Heart left ventricle (tissue), 16 donors: Measurements from ENCODE around the gene ROBO1. TPM values are rescaled to one million over a fixed set of nuclear protein-coding genes. Genes with fewer than 3 reads are reported as not detected.
A peak's percentile ranks its signal among the peaks of the same experiment; 100 is the strongest.

Experiments used
- ATAC-seq, 4 donors: fragments of 200-7000 bp; cut with Tn5 transposase; one replicate each; pipeline ENCODE4 v1.9.1; 2020 to 2022; ENCODE audit warnings: moderate library complexity in 4 of 4, mild to moderate bottlenecking in 3 of 4, moderate number of reproducible peaks in 1 of 4
- DNase-seq, 5 donors: peaks; one replicate each; pipeline ENCODE4 v3.0.0-alpha.2; 2020
- H3K27ac ChIP-seq, 12 donors: fragments of 200-600 bp; sonication (generic) in 4 of 12; one replicate each; pipeline versions ENCODE4 v1.5.0 to v1.8.0; 2016 to 2022; ENCODE audit warnings: mild to moderate bottlenecking in 2 of 12
- H3K27me3 ChIP-seq, 9 donors: fragments of 200-600 bp; sonication (generic) in 2 of 9; one replicate each; pipeline versions ENCODE4 v1.5.1 to v1.8.0; 2016 to 2022; ENCODE audit warnings: mild to moderate bottlenecking in 3 of 9
- H3K36me3 ChIP-seq, 9 donors: fragments of 200-600 bp; sonication (generic) in 2 of 9; one replicate each; pipeline versions ENCODE4 v1.5.0 to v1.8.0; 2018 to 2022; ENCODE audit warnings: mild to moderate bottlenecking in 2 of 9
- H3K4me1 ChIP-seq, 12 donors: fragments of 200-600 bp; sonication (generic) in 4 of 12; one replicate each; pipeline versions ENCODE4 v1.5.0 to v1.8.0; 2016 to 2022; ENCODE audit warnings: mild to moderate bottlenecking in 3 of 12
- H3K4me3 ChIP-seq, 12 donors: fragments of 200-600 bp; sonication (generic) in 4 of 12; one replicate each; pipeline versions ENCODE4 v1.5.0 to v1.8.0; 2017 to 2022; ENCODE audit warnings: mild to moderate bottlenecking in 9 of 12, moderate library complexity in 4 of 12
- H3K9me3 ChIP-seq, 12 donors: fragments of 200-600 bp; sonication (generic) in 4 of 12; one replicate each; pipeline versions ENCODE4 v1.5.0 to v1.8.0; 2016 to 2022; ENCODE audit warnings: mild to moderate bottlenecking in 1 of 12
- POLR2A ChIP-seq, 2 donors: fragments of 450-650 bp; IDR thresholded peaks; one replicate each; pipeline ENCODE4 v1.6.1; 2017; ENCODE audit warnings: antibody characterized with exemption in 2 of 2, mild to moderate bottlenecking in 2 of 2, moderate library complexity in 2 of 2
- WGBS, 4 donors: extraction: QIAGEN DNeasy Blood & Tissue Kit in 2 of 4; methylation state at CpG; one replicate each; pipeline versions ENCODE4 v1.1.5 to v1.1.7; 2013 to 2018; 5-methylcytosine and 5-hydroxymethylcytosine counted together
- intact Hi-C, 10 donors: fragments of 100-400 bp; cut with DNase I; formaldehyde crosslinking; loops; one replicate each; pipeline versions ENCODE4 v1.11.1 to v1.14.2; 2022
- polyA plus RNA-seq, 2 donors: library from polyadenylated mRNA; stranded (reverse); fragments of 200-250 nt; gene quantifications; one replicate each; pipeline ENCODE4 v1.2.3, GENCODE V29; 2013
- total RNA-seq, 9 donors: library from RNA; depleted of rRNA in 2 of 9; stranded (reverse); fragments of >200 nt in 2 of 9; fragmentation: NEBNext Ultra II Directional in 3 of 9; extraction: Animal tissue kit (Norgen Biotek cat#: 25700) in 3 of 9; gene quantifications; one replicate each; pipeline versions ENCODE4 v1.1.0 to v1.2.4, GENCODE V29; 2016 to 2023
- TF ChIP-seq, protein P1 (sequence below), 12 donors: fragments of 200-600 bp; sonication (generic) in 4 of 12; IDR thresholded peaks; one replicate each; pipeline versions ENCODE4 v1.5.0 to v1.8.0; 2018 to 2022; ENCODE audit warnings: antibody characterized with exemption in 12 of 12, mild to moderate bottlenecking in 5 of 12
- donor health status: ischemic (EF 13 %, LVEDD 7.1; RV severe dilation, severe dysfunction).
- donor health status: healthy with polysubstance abuse.
- donor health status: DM: no; HTN: yes; CAD: no.
- donor health status: DM: no; HTN: no; CAD: no.
- donor health status: ischemic (EF 25% LVEDD 6.9; RV normal size, moderate dysfunction).
- donor health status: ischemic (EF 25% LVEDD 5.7; RV mildly dilated, moderate dysfunction).
- donor health status: healthy.
- donor health status: DM: yes; HTN: yes; CAD: no.
- donor health status: ischemic (EF 35%, LVEDD 5.7; RV mildly dilated, moderate dysfunction).
- donor health status: nonischemic (EF 11% LVEDD 7.7; RV severe dilation, severe dysfunction).
- donor health status: DM: yes; HTN: yes; CAD: no.
- donor health status: PGD.
- donor health status: ischemic (EF 29% LVEDD 5.4; RV normal size, mild dysfunction).
- donor health status: nonischemic (EF 23%, LVEDD 6.1; RV moderate dilation, normal function).

Gene ROBO1
- total and polyA plus RNA-seq, 11 donors = 1.4 to 14.8 (median 5.7) TPM

DNA sequence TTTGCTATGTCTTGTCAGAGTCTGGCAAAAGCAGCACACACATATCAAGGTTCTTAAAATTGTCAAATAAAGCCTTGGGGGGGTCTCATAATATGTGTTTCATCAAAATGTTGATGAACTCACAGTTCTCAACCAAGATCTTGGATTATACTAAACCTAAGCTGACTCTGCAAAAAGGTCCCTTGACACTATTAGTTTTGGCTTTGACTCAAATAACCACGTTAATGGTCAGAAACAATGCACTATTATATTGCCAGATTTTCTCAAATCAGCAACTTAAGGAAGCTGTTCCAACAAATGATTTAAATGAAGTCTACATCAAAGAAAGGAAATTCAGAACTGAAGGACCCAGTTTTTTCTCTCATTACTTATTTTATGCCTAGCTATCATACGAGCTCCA, 1063.9 kb downstream of the ROBO1 start:
- Histone ChIP-seq H3K9me3 (no peaks in the 10 kb centered on the region), H3K4me1 (peaks cover 0 to 6% (median 0%) of the 10 kb centered on the region in 12 donors), H3K4me3 (no peak overlapping the region), H3K36me3 (no peaks in the 10 kb centered on the region), H3K27ac (no peak overlapping the region), H3K27me3 (no peaks in the 10 kb centered on the region)
- intact Hi-C loops = no loop called here
- ATAC-seq (no peak), DNase-seq (no peak)
- WGBS, 4 donors = 51 to 55% (median 52%) methylated on average over 2 of the region's 2 CpGs
- TF ChIP-seq, protein P1, sequence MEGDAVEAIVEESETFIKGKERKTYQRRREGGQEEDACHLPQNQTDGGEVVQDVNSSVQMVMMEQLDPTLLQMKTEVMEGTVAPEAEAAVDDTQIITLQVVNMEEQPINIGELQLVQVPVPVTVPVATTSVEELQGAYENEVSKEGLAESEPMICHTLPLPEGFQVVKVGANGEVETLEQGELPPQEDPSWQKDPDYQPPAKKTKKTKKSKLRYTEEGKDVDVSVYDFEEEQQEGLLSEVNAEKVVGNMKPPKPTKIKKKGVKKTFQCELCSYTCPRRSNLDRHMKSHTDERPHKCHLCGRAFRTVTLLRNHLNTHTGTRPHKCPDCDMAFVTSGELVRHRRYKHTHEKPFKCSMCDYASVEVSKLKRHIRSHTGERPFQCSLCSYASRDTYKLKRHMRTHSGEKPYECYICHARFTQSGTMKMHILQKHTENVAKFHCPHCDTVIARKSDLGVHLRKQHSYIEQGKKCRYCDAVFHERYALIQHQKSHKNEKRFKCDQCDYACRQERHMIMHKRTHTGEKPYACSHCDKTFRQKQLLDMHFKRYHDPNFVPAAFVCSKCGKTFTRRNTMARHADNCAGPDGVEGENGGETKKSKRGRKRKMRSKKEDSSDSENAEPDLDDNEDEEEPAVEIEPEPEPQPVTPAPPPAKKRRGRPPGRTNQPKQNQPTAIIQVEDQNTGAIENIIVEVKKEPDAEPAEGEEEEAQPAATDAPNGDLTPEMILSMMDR (IDR thresholded peaks at IDR 0.05) = no peak
- TF ChIP-seq POLR2A (IDR thresholded peaks at IDR 0.05) = no peak

DNA sequence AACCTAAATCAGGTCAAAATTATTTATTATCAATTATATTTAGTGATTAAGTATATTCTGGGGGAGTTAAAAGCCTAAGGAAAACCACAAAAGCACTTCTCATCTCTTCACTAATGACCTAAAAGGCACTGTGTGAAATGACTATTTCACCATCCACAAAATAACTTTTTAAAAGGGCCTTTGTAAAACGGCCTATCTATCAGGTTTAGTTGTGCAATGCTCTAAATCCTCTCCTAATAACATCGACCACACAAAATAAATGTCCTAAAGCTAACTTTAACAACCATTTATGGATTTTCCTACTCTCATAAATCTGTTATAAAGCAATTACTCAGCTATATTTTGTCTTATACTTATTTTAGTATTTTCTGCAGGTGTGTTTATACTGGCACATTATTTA, 1066.3 kb downstream of the ROBO1 start:
- no peak overlapping the region for H3K4me3 ChIP-seq
- no peak for ATAC-seq
- WGBS, 4 donors = 72 to 79% (median 74%) methylated on average over 2 of the region's 2 CpGs

DNA sequence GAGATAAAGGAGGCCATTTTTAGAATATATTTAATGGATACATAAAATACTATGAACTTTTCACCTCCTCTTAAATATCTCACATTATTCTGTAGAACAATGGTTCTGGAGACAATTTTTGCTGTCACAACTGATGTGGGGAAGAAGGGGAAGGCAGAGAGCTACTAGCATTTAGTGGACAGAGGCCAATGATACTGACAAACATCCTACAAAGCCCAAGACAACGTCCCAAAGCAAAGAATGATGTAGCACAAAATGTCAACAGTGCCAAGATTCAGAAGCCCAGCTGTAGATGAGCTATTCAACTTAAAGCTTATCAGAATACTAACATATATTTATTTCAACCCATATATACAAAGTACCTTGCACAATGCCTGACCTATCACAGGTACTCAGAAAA, 1069.4 kb downstream of the ROBO1 start:
- WGBS, 4 donors = 15 to 39% (median 23%) methylated on average over 1 of the region's 1 CpG

More for the DNA sequence above, 1066.3 kb downstream of the ROBO1 start:
- Histone ChIP-seq H3K4me1 (peaks cover 0 to 11% (median 0%) of the 10 kb centered on the region in 12 donors), H3K27me3 (no peaks in the 10 kb centered on the region), H3K9me3 (no peaks in the 10 kb centered on the region), H3K36me3 (no peaks in the 10 kb centered on the region), H3K27ac (no peak overlapping the region)
- no peak for DNase-seq
- intact Hi-C loops = no loop called here
- no peak for TF ChIP-seq POLR2A (IDR thresholded peaks at IDR 0.05)
- TF ChIP-seq, protein P1 (IDR thresholded peaks at IDR 0.05) = no peak

DNA sequence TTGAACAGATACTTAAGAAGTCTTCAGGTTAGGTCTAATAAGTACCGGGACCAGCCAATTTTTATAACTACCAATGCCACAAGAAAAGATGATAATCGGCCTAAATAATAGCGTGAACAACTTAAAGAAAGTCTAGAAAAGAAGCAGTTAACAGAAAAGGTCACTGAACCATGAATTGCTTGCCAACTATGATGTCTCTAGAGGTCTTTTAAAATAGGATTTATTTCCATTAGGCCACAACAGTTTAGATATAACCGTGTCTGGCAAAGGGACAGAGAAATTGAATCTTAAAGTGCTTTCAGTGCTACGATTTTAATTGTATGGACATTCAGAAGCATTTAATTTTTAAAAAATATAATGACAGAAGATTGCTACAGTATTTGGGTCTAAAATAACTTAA, 1070.4 kb downstream of the ROBO1 start:
- H3K36me3 ChIP-seq = no peaks in the 10 kb centered on the region
- intact Hi-C loops = no loop called here
- ATAC-seq = no peak
- peaks cover 0 to 11% (median 0%) of the 10 kb centered on the region in 12 donors for H3K4me1 ChIP-seq
- H3K27ac ChIP-seq = peak overlapping the region in 1 of 12 donors; percentile 18
- TF ChIP-seq, protein P1 (IDR thresholded peaks at IDR 0.05) = no peak
- TF ChIP-seq POLR2A (IDR thresholded peaks at IDR 0.05) = no peak
- H3K9me3 ChIP-seq = no peaks in the 10 kb centered on the region
- WGBS, 4 donors = 43 to 51% (median 48%) methylated on average over 5 of the region's 5 CpGs
- no peaks in the 10 kb centered on the region for H3K27me3 ChIP-seq
- H3K4me3 ChIP-seq = no peak overlapping the region
- DNase-seq = no peak

More for the DNA sequence above, 1069.4 kb downstream of the ROBO1 start:
- no peaks in the 10 kb centered on the region for H3K36me3 ChIP-seq
- intact Hi-C loops = no loop called here
- no peaks in the 10 kb centered on the region for H3K27me3 ChIP-seq
- peaks cover 0 to 11% (median 0%) of the 10 kb centered on the region in 12 donors for H3K4me1 ChIP-seq
- no peaks in the 10 kb centered on the region for H3K9me3 ChIP-seq
- H3K27ac ChIP-seq = no peak overlapping the region
- ATAC-seq = no peak
- H3K4me3 ChIP-seq = no peak overlapping the region
- no peak for DNase-seq
- TF ChIP-seq, protein P1 (IDR thresholded peaks at IDR 0.05) = no peak
- no peak for TF ChIP-seq POLR2A (IDR thresholded peaks at IDR 0.05)
